Epithelial cell of esophagus (primary cell): ENCODE measurements around the gene KATNAL2.

ENCODE experiments used
- DNase-seq: peaks from one replicate; pipeline ENCODE4 v3.0.0; 2010; ENCODE audit warnings: low read depth
- H3K4me3 ChIP-seq: 2 replicates; pipeline ENCODE4 v1.5.1; 2011; ENCODE audit warnings: mild to moderate bottlenecking, low read length, control low read depth
- CTCF ChIP-seq: IDR thresholded peaks from 2 replicates; pipeline ENCODE4 v1.5.1; 2011; ENCODE audit warnings: low read depth, mild to moderate bottlenecking, low read length, control low read depth, inconsistent platforms; ENCODE audit not compliant: insufficient read depth; ENCODE audit errors: missing control alignments

KATNAL2 gene

GRCh38 chr18:46939337-46939963 is 22.0 kb downstream of the KATNAL2 start:
- peak; percentile 58 for DNase-seq
- no peak overlapping the region for H3K4me3 ChIP-seq
- no peak for TF ChIP-seq CTCF

DNA sequence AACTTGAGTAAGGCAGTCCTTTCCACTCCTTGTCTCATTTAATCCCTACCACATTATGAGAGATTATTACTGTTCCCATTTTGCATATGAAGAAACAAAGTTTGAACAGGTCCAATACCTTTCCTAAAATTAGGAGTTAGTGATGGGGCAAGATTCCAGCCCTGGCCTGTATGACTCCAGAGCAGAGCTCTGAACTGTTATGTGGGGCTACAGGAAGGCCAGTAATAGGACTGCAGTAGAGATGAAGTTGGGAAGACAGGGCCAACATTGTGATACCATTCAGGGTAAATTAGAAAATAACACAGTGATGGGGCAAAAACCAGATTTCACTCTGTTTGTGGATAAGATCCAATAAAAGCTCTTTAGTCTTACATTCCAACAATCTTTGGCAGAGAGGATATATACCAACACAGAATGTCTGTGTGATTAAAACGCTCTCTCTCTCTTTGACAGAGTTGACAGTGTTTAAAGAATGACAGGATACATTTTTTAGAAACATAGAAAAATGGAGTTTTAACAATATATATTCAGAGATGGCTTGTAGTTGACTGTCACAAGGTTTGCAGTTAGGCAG is 22.7 kb downstream of the KATNAL2 start:
- DNase-seq = no peak
- H3K4me3 ChIP-seq = no peak overlapping the region
- no peak for TF ChIP-seq CTCF

- no peak overlapping the region for H3K4me3 ChIP-seq
- no peak for DNase-seq
- TF ChIP-seq CTCF = no peak
Measured at GRCh38 chr18:46942646-46943045, 25.2 kb downstream of the KATNAL2 start.

- peak; percentile 89 for DNase-seq
- peak overlapping the region; percentile 47 for H3K4me3 ChIP-seq
- no peak for TF ChIP-seq CTCF
Measured at GRCh38 chr18:46946656-46947282, 29.4 kb downstream of the KATNAL2 start.

- no peak overlapping the region for H3K4me3 ChIP-seq
- peak; percentile 40 for TF ChIP-seq CTCF
- DNase-seq = peak; percentile 19
Measured at GRCh38 chr18:46950064-46950656, 32.8 kb downstream of the KATNAL2 start.

DNA sequence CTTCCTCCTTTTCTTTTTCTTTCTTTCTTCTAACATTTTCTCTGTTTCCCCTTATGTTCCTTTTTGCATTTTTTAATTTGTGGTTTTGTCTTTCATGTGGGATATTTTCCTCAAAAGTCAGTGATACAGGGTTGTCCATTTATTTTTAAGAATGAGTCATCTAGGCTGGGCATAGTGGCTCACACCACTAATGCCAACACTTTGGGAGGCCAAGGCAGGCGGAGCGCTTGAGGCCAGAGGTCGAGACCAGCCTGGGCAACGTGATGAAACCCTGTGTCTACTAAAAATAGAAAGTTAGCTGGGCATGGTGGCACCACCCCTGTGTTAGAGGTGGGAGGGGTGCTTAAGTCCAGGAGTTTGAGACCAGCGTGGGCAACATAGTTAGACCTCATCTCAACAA is 35.8 kb downstream of the KATNAL2 start:
- H3K4me3 ChIP-seq = no peak overlapping the region
- no peak for DNase-seq
- TF ChIP-seq CTCF = no peak
